GM18511 (cell line): Measurements from ENCODE around the gene PIK3R2.

Experiments used
- ATAC-seq: cut with Tn5 transposase; IDR thresholded peaks from one replicate; pipeline ENCODE4 v1.9.1; 2021; ENCODE audit warnings: mild to moderate bottlenecking, moderate library complexity; ENCODE audit not compliant: unreplicated experiment

Gene PIK3R2

DNA sequence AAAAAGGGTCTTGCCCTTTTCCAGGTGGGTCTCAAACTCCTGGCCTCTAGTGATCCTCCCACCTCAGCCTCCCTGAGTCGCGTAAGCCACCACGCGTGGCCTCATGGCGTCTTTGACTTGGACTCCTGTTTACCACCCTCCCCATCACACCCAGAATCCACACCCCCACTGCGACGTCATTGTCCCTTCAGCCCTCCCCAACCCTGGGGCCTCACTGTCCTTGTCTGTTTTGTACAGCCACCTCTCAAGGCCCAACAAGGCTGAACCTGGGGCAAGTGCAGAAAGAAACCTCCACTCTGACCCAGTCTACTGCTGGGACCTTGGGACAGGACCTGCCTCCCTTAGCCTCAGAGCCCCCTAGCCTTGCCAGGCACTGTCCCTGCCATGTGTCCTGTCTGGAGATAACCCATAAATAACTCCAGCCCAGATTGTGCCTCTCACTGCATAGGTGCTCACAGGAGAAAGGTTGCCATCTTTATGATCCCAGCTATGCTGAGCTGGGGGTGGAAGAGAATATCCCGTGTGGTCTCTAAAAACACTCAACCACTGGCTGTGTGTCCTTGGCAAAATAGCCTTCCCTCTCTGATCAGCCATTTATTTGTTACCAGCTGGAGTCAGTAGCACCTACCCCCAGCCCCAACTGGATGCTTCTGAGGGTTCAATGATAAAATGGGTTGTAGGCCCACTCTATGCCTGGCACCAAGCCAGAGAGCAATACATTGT is 18.8 kb downstream of the PIK3R2 start:
- no peak for ATAC-seq

DNA sequence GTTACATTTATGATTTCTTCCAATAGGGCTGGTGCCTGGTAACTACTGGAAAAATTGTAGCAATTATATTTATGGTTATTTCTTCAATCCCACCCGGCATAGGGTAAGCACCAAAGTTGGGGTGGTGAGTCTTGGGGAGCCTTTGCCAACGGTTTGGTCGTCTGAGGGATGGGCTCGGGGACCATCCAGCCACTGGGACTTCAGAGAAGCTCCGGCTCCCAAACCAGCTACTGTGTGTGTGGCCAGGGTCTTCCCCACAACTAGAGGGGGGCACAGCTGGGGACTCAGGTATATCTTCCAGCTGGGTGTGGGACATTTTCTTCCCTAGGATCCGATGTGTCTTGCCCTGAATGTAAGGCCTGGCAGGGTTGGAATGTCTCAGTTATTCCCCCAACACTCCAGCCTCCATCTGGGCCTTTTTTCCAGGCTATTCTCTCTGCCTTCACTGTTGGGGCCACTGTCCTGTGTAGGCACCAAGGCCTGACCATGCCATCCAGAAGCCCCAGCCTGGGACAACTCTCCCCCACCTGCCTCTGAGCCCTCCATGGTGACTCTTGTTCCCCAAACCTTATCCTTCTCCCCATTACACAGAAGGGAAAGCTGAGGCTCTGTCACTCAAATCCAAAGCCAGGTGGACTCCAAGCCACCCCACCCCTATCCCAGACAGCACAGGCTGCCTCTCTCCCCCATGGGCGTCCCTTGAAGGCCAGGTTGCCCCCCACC is 19.5 kb downstream of the PIK3R2 start:
- ATAC-seq: no peak

DNA sequence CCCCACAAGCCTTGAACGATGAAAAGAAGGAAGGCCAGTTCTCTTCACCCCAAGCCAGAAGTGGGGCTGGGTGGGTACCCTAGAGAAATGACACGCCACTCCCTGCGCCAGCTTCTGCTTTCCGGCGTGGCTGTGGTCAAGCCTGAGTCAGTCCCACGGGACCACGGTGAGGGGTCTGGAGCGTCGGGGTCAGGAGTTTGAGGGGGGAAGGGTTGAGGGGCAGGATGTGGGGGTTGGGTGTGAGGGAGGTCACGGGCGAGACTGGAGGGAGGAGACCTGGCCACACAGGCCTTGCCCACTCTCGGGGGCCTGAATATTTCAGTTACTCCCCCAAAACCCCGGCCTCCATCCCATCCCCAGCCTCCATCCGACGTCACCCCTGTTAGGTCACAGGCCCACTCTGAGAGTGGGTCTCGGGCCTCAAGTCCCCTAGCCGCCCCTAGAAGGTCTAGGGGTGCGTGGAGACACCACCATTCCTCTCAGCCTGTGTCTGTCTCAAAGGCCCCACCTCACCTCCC is 20.1 kb downstream of the PIK3R2 start:
- peak; percentile 6 for ATAC-seq

DNA sequence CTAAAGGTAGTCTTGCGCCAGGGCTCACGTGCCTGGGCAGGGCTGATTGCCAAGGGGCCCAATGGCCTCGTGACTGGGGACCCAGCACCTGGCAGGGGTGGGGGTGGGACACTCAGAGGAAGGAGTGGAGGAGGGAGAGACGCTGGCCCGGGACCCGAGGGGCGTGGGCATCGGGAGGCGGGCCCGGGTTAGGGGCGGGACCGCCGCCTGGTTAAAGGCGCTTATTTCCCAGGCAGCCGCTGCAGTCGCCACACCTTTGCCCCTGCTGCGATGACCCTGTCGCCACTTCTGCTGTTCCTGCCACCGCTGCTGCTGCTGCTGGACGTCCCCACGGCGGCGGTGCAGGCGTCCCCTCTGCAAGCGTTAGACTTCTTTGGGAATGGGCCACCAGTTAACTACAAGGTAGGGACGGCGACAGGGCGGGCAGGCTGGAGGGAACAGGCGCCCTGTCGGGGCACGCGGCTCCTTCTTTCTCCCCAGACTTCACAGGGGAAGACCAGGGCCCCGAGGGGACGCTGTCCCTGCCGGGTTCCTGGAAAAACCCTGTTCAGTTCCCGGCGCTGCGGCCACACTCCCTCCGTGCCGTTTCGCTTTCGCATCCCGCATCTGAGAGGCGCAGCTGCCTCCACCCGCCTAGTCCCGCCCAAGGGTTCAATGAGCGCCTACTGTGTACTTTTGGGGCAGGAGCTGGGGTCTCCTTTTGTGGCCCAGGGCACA is 20.8 kb downstream of the PIK3R2 start, which contains the start of gene IFI30:
TSS of gene IFI30 (plus strand) at position 242 of the 717 bp plus-strand sequence. CDS start at position 271, 29 bp downstream.
- ATAC-seq: peak; percentile 69

DNA sequence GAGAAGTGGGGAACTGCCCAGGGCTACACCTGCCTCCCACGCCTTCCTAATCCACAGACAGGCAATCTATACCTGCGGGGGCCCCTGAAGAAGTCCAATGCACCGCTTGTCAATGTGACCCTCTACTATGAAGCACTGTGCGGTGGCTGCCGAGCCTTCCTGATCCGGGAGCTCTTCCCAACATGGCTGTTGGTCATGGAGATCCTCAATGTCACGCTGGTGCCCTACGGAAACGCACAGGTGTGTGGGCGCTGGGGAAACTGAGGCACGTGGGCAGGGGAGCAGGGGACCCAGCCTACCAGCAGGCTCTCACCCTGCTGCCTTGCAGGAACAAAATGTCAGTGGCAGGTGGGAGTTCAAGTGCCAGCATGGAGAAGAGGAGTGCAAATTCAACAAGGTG is 22.0 kb downstream of the PIK3R2 start:
- ATAC-seq: no peak

DNA sequence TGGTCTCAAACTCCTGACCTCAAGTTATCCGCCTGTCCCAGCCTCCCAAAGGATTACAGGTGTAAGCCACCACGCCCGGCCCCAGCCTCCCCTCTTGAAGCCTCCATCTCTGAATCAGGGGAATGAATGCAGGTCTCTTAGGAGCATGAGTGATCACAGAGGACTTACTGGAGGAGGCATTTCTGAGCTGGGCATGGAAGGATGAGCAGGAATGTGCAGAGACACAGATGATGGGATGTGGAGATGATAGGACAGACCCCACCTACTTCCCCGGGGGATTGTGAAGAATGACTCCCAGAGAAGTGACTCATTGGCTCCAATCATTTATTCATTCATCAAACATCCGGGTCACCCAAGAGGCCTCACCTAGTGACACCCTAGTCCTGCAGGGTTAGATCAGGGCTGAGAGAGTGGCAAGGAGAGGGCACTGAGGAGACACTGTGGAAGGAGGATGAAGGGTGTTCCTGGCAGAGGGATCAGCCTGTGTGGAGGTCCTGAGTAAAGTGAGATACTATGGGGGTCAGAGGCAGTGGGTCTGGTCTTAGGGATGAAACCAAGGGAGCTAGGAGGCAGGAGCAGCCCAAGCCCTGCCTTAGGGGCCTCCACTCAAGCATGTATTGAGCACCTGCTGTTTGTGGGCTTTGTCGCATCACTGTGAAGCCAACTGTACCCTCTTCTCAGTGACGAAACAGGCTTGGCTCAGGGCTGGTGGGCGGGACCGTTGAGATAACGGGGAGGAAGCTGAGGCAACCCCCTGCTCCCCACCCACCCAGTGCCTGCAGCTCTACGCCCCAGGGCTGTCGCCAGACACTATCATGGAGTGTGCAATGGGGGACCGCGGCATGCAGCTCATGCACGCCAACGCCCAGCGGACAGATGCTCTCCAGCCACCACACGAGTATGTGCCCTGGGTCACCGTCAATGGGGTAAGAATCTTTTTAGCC is 23.7 kb downstream of the PIK3R2 start:
- ATAC-seq: no peak

DNA sequence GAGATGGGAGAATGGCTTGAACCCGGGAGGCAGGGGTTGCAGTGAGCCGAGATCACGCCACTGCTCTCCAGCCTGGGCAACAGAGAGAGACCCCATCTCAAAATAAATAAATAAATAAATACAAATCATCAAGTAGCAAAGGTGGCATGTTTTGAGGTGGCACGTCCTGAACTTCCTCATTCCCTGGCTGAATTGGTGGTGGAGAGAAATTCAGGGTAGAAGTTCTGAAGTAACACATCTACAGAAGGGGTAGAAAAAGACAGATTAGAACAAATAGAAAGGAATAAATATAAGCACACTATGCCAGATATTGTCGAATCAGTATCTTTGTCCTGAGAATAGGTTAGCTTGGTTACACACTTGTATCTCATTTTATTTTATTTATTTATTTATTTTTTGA is 27.0 kb downstream of the PIK3R2 start:
- no peak for ATAC-seq

DNA sequence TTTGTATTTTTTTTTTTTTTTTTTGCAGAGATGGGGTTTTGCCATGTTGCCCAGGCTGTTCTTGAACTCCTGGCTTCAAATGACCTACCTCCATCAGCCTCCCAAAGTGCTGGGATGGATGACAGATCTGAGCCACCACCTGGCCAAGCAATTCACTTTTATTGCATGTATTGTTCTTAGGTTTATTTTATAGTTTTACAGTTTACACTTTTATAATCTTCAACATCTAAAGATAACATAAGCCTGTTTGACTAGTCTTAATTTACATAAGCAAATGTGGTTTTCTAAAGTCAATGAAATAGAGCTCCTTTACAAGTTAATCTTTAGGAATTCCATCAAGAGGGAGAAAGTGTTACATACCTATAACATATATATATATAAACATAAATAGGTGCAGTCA is 30.6 kb downstream of the PIK3R2 start:
- no peak for ATAC-seq

DNA sequence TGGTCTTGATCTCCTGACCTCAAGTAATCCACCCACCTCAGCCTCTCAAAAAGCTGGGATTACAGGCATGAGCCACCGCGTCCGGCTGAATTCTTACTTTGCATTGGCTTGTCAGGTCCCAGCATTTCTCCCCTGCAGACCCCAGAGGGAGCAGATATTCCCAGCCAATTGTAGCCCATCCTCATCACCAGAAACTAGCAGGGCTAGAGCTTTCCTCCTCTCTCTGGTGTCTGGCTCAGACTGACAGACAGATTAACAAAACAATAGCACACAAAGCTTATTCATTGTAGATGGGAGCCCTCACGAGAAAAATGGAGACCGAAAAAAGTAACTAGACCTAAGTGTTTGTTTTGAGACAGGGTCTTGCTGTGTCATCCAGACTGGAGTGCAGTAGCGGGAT is 32.6 kb downstream of the PIK3R2 start:
- no peak for ATAC-seq

DNA sequence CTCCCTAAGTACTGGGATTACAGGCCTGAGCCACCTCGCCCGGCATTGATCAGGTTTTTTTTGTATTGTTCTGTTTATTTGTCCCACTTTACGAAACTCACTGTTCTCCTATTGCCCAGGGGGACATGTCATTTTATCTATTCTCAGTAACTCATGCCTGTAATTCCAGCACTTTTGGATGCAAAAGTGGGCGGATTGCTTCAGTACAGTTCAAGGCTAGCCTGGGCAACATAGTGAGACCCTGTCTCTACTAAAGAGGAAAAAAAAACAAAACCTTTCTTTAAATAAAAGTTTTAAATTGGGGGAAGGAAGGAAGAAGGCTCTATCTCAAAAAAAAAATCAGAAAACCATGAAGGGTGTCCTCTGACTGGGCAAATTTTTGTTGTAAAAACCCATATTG is 37.3 kb downstream of the PIK3R2 start:
- no peak for ATAC-seq

DNA sequence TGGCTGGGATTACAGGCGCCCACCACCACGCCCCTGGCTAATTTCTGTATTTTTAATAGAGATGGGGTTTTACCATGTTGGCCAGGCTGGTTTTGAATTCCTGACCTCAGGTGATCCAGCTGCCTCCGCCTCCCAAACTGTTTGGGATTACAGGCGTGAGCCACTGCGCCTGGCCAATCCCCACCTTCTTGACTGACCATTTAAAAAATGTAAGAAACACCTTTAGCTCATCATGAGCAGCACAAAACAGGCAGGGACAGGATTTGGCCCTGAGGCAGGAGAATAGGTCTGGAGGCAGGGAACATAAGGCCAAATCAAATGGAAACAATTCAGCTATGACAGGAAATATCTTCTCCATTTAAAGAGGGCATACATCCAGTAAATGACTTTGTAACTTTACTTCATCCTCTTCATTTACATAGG is 38.7 kb downstream of the PIK3R2 start:
- ATAC-seq: no peak

DNA sequence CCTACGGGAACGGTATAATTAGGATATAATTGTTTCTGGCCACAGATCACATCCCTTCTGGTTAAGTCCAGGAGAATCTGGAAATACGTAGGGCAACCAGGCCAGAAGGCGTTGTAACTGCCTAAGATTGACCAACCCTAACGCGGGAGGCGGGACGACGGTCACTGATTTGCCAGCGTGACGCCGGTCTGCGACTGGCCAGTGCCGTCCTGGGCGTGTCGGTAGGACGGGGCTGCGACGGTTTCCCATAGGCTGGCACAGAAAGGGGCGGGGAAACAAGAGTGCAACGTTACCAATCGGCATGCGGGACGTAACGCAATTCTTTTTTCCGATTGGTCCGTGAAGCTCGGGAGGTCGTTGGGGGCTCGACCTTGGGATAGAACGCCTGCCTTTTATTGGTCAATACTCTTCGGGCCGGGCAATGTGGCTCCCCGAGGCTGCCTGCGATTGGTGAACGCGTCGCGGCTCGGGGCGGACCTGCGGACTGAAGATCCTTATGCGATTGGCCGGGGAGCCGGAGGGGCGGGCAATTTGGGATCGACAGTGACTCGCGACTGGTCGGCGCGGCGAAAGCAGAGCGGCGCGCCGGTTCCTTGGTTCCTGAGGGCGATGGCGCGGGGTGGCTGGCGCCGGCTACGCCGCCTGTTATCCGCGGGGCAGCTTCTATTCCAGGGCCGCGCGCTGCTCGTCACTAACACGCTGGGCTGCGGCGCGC is 39.9 kb downstream of the PIK3R2 start, which contains the start of gene MPV17L2:
TSS of gene MPV17L2 (plus strand) at position 546 of the 715 bp plus-strand sequence. CDS start at position 610, 64 bp downstream.
- ATAC-seq: peak; percentile 89

DNA sequence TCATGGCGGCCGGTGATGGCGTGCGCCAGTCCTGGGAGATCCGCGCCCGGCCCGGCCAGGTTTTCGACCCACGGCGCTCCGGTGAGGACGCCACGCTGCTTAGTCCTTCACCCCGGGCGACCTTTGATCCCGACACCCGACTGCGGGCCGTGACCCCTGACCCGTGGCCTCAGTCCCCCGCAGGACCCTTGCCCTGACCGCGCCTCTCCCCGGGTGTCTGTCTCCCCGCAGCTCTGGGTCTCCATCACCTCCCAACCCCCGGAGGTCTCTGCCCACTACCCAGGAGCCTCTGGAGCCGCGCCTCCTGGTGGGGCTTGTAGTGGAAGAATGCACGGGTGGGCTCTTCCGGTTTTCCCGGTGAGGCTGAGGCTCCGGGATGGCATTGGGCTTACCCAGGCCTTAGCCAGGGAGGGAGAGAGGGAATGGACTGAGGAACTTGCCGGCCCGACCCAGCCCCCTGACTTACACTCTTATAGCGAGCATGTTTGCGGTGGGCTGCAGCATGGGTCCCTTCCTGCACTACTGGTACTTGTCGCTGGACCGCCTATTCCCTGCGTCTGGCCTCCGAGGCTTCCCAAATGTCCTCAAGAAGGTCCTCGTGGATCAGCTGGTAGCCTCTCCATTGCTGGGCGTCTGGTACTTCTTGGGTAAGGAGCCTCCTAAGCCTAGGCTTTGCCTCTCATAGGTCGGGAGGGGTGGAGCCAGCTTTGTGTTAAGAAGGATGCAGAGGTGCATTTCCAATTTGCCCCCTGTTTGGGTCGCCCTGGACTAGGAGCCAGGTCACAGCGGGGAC is 40.6 kb downstream of the PIK3R2 start:
- no peak for ATAC-seq

DNA sequence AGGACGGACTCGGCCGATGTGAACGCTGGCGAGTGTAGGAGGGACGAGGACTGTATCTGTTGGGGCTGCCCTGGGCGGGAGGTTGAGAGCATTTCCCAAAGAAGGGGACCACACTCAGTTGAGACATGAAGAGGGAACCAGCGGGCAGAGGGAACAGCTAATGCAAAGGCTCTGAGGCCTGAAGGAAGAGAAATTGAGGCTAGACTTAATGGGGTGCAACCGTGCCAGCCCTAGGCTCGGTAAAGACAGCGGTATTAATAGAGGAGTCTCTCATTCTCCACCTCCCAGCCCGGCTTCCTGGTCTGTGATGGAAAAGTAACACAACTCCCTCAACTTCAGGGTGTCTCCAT is 41.2 kb downstream of the PIK3R2 start:
- ATAC-seq: no peak

DNA sequence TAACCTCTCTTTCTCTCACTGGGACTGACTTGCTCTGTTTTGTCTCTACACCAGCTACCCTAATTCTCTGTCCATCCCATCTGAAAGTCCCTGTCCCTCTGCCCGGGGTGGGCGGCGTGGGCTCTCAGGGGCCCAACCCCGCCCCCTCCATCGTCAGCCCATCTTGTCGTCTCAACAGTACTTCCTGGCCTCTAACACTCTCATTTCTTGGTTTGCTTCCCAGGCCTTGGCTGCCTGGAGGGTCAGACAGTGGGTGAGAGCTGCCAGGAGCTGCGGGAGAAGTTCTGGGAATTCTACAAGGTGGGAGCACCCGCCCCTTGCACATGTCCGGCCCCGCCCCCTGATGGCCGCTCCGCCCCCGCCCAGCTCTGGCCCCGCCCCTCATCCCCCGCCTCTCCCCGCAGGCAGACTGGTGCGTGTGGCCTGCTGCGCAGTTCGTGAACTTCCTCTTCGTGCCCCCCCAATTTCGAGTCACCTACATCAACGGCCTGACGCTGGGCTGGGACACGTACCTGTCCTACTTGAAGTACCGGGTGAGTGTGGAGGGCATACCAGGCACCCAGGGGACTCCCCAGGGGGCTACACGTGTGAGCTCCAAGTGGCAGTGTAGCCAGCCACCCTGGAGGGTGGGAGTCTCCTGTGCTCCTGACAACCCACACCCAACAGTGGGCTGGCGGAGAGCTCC is 41.7 kb downstream of the PIK3R2 start:
- no peak for ATAC-seq

DNA sequence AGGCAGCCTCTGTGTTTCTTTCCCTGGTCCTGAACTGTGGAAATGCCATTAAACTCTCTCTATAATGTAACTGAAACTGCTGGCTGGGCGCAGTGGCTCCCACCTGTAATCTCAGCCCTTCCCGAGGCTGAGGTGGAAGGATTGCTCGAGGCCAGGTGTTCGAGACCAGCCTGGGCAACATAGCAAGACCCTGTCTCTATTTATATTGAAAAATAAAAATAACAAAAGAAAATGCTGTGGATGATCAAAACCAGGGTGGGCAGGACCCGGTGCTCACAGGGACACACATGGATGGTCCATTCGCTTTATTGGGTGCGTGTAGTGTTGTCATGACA is 43.5 kb downstream of the PIK3R2 start:
- ATAC-seq: no peak

DNA sequence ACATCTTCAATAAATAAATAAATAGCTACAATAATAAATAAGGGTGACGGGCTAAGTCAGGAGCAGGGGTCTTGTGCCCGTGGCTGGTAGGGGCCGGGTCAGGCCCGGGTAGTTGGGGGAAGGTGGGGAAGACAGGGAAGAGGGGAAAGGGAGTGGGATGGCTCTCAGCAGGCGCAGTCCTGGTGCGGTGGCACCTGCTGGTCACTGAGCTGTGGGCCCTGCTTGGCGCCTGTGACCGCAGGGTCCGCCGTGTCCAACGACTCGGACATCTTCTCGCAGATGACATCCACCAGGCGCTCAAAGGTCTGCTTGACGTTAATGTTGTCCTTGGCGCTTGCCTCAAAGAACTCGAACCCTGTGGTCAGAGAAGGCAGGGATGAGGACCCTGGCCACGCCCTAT is 44.3 kb downstream of the PIK3R2 start:
- no peak for ATAC-seq

DNA sequence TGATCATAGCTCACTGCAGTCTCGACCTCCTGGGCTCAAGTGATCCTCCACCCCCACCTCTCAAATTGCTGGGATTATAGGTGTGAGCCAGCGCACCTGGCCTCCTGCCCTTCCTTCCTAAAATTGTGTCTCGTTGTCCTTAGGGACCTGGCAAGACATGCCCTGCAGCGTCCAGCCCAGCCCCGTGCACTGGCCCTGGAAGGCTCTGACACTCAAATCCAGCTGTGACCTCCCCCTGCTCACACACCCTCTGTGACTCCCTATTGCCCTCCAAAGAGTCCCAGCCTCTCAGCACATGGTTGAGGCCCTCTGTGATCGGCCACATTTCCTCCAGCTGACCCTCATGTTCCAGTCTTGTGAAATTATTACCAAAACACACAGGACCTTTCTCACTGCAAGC is 45.0 kb downstream of the PIK3R2 start:
- no peak for ATAC-seq

DNA sequence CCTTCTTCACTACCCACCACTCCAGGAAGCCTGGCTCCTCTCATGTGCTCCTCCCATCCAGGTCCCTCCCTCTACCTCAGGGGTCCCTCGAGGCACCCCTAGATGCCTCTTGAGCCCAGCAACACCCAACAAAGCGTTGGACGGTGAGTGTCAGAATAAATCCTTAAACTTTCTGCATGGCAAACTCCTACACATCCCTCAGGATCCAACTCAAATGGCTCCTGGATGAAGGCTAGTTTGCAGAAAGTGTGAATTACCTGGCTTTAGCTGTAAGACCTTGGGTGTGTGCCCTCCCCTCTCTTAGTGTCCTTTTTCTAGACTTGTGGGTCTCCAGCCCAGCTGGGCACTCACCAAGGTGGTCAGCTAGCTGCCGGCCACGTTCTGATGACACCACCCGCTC is 45.4 kb downstream of the PIK3R2 start:
- no peak for ATAC-seq
